PFSK-1 (cell line): ENCODE measurements around the gene CYTH4.

ENCODE experiments used
- FOXP2 ChIP-seq: optimal IDR thresholded peaks from 2 replicates; pipeline ENCODE3; 2011; ENCODE audit warnings: borderline replicate concordance, control low read depth, inconsistent platforms; ENCODE audit not compliant: insufficient read depth; ENCODE audit errors: extremely low read length, extremely low read depth
- POLR2AphosphoS5 ChIP-seq: IDR thresholded peaks from 2 replicates; pipeline ENCODE4 v1.6.1; 2012; ENCODE audit warnings: low read depth, mild to moderate bottlenecking, control low read depth, low read length, moderate library complexity
- REST ChIP-seq, 2 experiments: IDR thresholded peaks; 2 replicates each; pipeline versions ENCODE4 v1.6.1 to v1.8.0; 2011 to 2012; ENCODE audit warnings: low read depth in 2 of 2, low read length in 2 of 2, control low read depth in 1 of 2, inconsistent platforms in 1 of 2, mild to moderate bottlenecking in 1 of 2, moderate library complexity in 1 of 2; ENCODE audit not compliant: insufficient read depth in 1 of 2
- SIN3A ChIP-seq: IDR thresholded peaks from 2 replicates; pipeline ENCODE4 v1.6.1; 2012; ENCODE audit warnings: mild to moderate bottlenecking, low read length, moderate library complexity, borderline replicate concordance; ENCODE audit not compliant: insufficient read depth
- TAF1 ChIP-seq: IDR thresholded peaks from 2 replicates; pipeline ENCODE4 v1.6.1; 2012; ENCODE audit warnings: low read length, control low read depth, borderline replicate concordance; ENCODE audit not compliant: insufficient read depth

DNA sequence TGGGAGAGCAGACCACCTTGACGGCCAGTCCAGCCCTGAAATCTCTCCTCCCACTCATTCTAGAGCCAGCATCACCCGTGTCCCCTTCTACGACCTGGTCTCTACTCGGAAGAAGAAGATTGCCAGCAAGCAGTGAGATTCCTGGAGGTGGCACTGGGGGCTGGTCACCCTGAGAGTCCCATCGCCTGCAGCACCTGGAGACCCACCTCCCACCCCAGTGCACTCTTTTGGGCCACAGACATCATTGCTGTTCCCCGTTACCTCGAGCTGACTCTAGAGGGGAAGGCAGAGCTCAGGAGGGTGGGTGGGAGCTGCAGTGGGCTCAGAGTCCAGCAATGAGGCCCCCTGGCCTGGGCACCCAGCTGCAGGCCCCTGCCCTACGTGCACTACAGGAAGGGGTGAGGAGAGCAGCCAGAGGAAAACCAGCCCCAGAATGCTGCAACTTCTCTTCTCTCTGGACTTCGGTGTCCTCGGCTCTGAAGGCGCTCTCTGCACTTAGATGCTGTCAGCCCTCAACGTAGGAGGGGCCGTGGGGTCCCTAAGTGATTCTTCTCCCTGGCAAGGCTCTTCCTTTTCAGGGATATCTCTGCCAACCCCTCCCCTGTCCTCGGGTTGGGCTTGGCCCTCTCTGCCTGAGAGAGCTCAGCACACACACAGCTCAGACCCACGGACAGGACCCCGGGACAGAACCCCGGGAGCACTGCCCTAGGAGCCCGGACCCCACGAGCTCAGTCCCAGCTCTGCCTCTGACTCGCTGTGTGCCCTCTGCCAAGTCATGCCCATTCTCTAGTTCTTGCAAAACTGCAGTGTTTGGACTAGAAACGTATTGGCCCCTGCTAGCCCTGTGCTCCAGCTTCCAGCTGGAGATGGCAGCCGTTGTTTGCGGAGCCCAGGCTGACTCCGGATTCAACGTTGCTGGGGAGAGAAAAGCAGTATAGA is 31.3 kb downstream of the CYTH4 start:
- TF ChIP-seq POLR2AphosphoS5 (no peak), REST (IDR thresholded peaks at IDR 0.05; ENCODE audit: insufficient read depth in 1 of 2, low read depth in 2 of 2, low read length in 2 of 2) (no peak), TAF1 (no peak), SIN3A (no peak), FOXP2 (no peak)
